Activated T-helper 1 cell treated with Interleukin-2 at 50 U/mL for 16 hours (primary cell): Measurements from ENCODE around the gene POLR3GL.
"Not testable (repeated sequence)": the region's sequence is repeated elsewhere in the genome, so short reads cannot be mapped to it uniquely, and the experiment has no call there.

ENCODE experiments used
- DNase-seq: peaks from one replicate; pipeline ENCODE4 v3.0.0-alpha.2; 2020; ENCODE audit warnings: low read depth

The POLR3GL gene

DNA sequence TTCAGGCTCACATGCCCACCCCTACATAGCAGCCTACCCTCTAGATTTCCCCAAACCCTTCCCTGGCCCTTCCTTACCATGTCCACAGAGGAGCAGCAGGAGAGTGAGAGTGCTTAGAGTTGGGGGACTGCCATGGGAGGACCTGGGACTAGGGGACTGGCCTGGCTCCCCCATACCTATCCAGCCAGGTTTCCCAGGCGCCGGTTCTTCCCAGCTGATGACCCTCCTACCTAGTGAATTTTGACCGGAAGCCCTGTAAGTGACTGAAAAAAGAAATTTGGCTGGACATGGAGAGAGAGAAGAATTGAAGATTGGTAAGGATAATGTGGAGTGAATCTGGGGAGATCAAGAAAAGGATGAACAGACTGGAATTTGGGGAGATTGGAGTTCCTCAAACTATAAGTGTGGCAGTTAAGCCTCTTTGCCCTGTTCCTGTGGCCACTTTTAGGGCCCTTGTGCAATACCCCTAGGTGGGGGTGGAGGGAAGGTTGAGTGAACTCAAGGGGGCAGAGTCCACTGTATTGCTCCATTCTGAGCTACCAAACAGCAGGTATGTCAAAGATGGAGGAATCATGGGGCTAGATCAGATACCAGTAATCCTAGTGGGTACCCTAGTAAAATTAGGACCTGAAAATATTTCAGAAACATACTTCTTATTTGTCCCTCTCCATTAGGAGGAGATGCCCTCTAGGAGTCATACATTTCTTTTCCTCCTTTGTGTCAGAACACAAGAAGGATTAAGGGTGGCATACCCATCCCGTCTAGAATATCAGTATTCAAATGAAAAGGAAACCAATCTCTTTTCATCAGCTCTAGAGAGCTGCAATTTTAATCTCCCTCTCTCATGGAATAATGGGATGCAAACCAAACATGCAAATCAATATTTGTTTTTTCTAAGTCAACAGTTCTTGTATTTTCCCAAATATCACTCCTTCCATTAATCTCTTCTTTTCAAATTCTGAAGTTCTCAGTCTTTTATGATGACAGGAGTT lies 55.9 kb downstream of the POLR3GL start:
- DNase-seq = no peak

DNA sequence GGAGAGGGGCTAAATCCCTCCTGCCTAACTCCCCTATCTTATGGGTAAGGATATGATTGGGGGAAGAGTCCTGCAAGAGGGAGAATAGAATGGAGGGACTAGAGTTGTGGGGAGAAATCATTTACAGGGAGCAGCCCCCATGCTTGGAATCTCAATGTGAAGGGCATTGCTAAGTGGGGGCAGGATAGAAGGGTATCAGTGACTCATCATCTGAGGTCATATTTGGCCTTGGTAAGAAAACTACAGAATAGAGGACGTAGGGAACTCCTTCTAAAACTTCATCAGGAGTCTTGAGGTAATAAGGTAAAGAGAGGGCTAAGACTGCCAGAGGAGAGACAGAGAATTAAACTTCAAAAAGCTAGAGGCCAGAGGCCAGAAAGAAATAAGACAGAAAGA lies 56.6 kb downstream of the POLR3GL start:
- DNase-seq = no peak

DNA sequence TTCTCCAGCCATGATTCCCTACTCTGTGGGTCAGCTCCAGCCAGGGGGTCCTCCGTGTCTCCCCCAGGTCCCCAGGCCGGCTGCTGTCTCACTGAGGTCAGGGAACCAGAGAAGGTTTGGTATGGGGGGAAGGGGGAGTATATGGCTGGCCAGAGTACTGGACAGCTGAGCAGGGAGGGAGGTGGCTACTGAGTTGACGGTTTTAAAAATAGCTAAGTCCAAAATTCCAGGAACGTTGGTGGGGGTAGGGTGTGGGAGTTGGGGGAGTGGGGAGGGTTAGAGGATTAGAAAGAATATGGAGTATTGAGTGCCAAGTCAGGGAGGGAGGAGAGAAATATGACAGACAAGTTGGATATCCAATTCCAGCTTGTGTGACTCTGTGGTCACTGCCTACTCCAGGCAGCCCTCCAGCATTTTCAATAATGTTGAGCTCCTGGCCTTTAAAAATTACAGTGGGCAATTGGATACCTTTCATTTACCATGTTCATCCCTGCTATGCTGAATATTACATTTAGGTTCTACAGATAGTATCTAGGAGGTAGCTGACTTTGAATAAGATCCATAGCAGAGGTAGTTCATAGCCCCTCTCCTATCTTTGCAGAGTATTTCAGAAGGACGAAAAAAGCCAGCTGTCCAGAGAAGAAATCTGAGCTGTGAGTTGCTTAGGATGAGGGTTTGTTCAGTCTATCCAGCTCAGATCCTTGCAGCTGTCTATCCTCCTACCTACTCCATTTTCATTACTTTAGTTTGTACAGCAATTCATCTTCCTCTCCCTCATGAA lies 57.3 kb downstream of the POLR3GL start, which contains the start of gene HJV:
HJV (minus strand) TSS at position 114 of the 781 bp plus-strand sequence. CDS start 1,504 bp downstream, outside the sequence.
- no peak for DNase-seq

DNA sequence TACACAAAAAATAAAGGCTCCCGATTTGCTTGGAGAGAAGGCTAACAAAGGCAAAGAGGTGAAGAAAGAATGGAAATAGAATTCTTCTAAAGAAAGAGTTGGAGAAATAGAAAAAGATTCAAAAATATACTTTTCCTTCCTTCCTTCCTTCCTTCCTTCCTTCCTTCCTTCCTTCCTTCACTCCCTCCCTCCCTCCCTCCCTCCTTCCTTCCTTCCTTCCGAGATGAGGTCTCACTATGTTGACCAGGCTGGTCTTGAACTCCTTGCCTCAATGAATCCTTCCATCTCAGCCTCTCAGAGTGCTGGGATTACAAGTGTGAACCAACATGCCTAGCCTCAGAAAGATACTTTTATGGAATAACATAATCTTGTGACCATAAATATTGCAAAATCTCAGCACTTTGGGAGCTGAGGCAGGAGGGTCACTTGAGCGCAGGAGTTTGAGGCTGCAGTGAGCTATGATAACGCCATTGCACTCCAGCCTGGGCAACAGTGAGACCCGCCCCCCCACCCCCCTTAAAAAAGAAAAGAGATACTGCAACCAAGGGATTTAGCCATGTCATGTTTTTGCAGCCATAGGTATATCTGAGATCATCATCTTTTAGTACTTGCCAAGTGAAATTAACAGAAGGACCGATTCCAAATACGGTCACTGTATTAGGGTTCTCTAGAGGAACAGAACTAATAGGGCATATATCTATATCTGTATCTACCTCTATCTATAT lies 58.1 kb downstream of the POLR3GL start:
- DNase-seq = no peak

DNA sequence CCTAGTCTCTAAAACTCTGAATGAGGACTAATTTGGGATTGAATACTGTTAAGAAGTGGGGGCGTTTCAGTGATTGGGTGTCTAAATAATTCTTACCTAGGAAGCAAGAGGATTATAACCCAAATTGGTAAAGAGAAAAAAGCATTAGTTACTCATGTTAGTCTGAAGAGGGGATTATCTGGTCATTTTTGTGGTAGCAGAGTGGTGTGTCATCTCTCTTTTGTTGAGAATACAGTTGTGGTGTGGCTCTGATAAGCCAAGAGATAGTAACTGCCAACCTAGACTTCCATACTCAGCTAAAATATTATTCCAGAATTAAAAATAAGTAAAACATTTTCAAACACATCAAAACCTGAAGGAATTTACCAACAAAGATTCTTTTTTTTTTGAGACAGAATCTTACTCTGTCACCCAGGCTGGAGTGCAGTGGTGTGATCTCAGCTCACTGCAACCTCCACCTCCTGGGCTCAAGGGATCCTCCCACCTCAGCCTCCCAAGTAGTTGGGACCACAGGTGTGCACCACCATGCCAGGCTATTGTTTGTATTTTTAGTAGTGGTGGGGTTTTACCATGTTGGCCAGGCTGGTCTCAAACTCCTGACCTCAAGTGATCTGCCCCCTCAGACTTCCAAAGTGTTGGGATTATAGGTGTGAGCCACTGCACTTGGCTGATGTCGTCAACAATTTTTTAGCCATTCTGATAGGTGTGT lies 61.5 kb downstream of the POLR3GL start:
- DNase-seq = not testable (repeated sequence)

DNA sequence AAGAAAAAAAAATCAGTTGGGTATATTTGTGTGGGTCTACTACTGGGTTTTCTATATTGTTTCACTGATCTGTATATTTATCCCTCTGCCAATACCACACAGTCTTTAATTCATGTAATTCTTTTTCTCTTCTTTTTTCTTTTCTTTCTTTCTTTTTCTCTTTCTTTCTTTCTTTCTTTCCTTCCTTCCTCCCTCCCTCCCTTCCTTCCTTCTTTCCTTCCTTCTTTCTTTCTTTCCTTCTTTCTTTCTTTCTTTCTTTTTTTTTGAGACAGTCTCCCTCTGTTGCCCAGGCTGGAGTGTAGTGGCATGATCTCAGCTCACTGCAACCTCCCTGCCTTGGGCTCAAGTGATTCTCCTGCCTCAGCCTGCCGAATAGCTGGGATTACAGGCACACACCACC lies 62.2 kb downstream of the POLR3GL start:
- DNase-seq = not testable (repeated sequence)
